PC-9 (cell line): ENCODE measurements around the gene RBM17.

Experiments used
- CTCF ChIP-seq: fragments of 200-600 bp; sonication (generic); conservative IDR thresholded peaks from 2 replicates; pipeline ENCODE4 v1.6.1; 2017; ENCODE audit warnings: mixed run types, antibody characterized with exemption, mild to moderate bottlenecking, moderate library complexity
- EZH2 ChIP-seq: fragments of 200-600 bp; sonication (generic); IDR thresholded peaks from 2 replicates; pipeline ENCODE4 v1.8.0; 2017; ENCODE audit warnings: antibody characterized with exemption, low read depth

DNA sequence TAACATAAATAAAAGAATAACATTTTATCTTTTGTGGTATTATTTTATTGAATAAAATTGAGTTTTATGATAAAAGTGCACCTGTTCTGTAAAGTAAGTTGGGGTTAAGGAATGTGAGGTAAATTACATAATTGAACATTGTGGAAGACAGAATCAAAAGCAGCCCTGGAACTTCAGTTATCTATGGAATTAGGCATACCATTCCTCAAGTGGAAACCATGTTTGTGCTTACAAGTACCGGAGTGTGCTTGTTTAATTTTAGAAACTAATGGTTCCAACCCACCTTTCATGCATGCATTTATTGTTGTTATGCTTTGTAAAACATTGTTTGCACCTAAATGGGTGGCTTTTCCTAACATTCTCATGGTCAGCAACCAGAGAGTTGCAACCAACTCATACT, 28.0 kb downstream of the RBM17 start:
- TF ChIP-seq CTCF: no peak
- TF ChIP-seq EZH2: no peak
